ENCODE measurements around the gene PAIP2B. TPM values are rescaled to one million over a fixed set of nuclear protein-coding genes. Genes with fewer than 3 reads are reported as not detected.
A peak's percentile ranks its signal among the peaks of the same experiment; 100 is the strongest.

Gene PAIP2B
- total and polyA plus RNA-seq, 10 of the 15 experiments (the other 5 are each of a cell fraction or from before 2014, with no cell fraction given), result 0.06 to 0.79 (median 0.32) TPM

DNA sequence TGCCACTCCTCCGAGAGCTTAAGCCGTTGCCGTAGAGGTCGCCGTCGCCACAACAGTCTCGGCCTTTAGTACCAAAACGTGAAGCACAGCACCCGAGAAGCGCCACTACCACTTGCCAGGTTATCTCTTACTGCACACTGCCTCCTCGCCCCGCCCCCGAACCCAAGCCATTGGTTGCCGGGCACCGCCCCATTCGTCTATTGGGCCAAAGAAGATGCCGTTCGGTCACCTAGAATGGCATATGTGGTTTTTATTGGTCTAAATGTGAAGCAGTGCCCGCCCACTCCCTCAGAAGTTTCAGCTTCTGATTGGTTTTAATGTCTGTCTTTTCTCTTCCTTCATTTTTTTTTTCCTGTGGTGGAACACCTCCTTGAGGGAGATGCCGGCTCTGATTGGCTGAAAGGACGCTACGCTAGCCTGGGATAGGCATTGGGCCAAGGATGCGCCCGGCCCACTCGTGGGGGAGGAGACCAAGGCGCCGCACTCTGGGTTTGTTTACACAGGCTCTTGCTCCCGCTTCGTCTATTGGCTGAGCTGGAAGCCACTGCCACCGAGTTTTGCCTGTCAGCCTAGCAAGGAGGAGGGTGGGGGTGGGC, at the start of gene PAIP2B (continued):
- TF ChIP-seq, protein P1, sequence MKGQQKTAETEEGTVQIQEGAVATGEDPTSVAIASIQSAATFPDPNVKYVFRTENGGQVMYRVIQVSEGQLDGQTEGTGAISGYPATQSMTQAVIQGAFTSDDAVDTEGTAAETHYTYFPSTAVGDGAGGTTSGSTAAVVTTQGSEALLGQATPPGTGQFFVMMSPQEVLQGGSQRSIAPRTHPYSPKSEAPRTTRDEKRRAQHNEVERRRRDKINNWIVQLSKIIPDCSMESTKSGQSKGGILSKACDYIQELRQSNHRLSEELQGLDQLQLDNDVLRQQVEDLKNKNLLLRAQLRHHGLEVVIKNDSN (IDR thresholded peaks at IDR 0.05; ENCODE audit: borderline replicate concordance, extremely low read length, insufficient read depth, low read depth, low read length), result no peak
- TF ChIP-seq CHD1 (IDR thresholded peaks at IDR 0.05; ENCODE audit: low read depth, low read length) (no peak), CHD2 (IDR thresholded peaks at IDR 0.05; ENCODE audit: borderline replicate concordance, low read depth, low read length) (peak; percentile 95), ZNF622 (IDR thresholded peaks at IDR 0.05) (no peak), BACH1 (IDR thresholded peaks at IDR 0.05; ENCODE audit: borderline replicate concordance) (no peak), ETV6 (conservative IDR thresholded peaks at IDR 0.05 in 1 of 2, IDR thresholded peaks at IDR 0.05 in 1 of 2; ENCODE audit: borderline replicate concordance in 1 of 2, low read depth in 1 of 2) (no peak), SPI1 (IDR thresholded peaks at IDR 0.05; ENCODE audit: borderline replicate concordance, insufficient read depth, low read depth, low read length) (no peak), NR2C1 (IDR thresholded peaks at IDR 0.05) (no peak), NFIC (IDR thresholded peaks at IDR 0.05; ENCODE audit: low read depth, low read length) (no peak), BCL11A (IDR thresholded peaks at IDR 0.05; ENCODE audit: low read depth, low read length) (no peak), KAT2A (conservative IDR thresholded peaks at IDR 0.05; ENCODE audit: control insufficient read depth, low read depth, low read length) (no peak), EED (IDR thresholded peaks at IDR 0.05; ENCODE audit: low read depth) (no peak), HCFC1 (IDR thresholded peaks at IDR 0.05; ENCODE audit: low read length) (no peak), EP300 (IDR thresholded peaks at IDR 0.05; ENCODE audit: borderline replicate concordance in 1 of 2, control insufficient read depth in 1 of 2, low read depth in 2 of 2, low read length in 2 of 2) (no peak), PAX5 (IDR thresholded peaks at IDR 0.05; ENCODE audit: borderline replicate concordance, low read depth, low read length) (no peak), MYB (IDR thresholded peaks at IDR 0.05; ENCODE audit: borderline replicate concordance, low read depth, low read length) (no peak), RAD51 (IDR thresholded peaks at IDR 0.05) (no peak), MTA2 (IDR thresholded peaks at IDR 0.05; ENCODE audit: low read depth) (no peak)
- TF ChIP-seq, protein P2, sequence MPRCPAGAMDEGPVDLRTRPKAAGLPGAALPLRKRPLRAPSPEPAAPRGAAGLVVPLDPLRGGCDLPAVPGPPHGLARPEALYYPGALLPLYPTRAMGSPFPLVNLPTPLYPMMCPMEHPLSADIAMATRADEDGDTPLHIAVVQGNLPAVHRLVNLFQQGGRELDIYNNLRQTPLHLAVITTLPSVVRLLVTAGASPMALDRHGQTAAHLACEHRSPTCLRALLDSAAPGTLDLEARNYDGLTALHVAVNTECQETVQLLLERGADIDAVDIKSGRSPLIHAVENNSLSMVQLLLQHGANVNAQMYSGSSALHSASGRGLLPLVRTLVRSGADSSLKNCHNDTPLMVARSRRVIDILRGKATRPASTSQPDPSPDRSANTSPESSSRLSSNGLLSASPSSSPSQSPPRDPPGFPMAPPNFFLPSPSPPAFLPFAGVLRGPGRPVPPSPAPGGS (IDR thresholded peaks at IDR 0.05; ENCODE audit: borderline replicate concordance, insufficient read depth, low read depth, low read length, poor library complexity, severe bottlenecking), result no peak
- TF ChIP-seq, protein P3, sequence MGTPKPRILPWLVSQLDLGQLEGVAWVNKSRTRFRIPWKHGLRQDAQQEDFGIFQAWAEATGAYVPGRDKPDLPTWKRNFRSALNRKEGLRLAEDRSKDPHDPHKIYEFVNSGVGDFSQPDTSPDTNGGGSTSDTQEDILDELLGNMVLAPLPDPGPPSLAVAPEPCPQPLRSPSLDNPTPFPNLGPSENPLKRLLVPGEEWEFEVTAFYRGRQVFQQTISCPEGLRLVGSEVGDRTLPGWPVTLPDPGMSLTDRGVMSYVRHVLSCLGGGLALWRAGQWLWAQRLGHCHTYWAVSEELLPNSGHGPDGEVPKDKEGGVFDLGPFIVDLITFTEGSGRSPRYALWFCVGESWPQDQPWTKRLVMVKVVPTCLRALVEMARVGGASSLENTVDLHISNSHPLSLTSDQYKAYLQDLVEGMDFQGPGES (IDR thresholded peaks at IDR 0.05), result peak; percentile 95
- TF ChIP-seq, protein P4, sequence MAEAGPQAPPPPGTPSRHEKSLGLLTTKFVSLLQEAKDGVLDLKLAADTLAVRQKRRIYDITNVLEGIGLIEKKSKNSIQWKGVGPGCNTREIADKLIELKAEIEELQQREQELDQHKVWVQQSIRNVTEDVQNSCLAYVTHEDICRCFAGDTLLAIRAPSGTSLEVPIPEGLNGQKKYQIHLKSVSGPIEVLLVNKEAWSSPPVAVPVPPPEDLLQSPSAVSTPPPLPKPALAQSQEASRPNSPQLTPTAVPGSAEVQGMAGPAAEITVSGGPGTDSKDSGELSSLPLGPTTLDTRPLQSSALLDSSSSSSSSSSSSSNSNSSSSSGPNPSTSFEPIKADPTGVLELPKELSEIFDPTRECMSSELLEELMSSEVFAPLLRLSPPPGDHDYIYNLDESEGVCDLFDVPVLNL (IDR thresholded peaks at IDR 0.05; ENCODE audit: low read depth, low read length), result no peak
- TF ChIP-seq, protein P5, sequence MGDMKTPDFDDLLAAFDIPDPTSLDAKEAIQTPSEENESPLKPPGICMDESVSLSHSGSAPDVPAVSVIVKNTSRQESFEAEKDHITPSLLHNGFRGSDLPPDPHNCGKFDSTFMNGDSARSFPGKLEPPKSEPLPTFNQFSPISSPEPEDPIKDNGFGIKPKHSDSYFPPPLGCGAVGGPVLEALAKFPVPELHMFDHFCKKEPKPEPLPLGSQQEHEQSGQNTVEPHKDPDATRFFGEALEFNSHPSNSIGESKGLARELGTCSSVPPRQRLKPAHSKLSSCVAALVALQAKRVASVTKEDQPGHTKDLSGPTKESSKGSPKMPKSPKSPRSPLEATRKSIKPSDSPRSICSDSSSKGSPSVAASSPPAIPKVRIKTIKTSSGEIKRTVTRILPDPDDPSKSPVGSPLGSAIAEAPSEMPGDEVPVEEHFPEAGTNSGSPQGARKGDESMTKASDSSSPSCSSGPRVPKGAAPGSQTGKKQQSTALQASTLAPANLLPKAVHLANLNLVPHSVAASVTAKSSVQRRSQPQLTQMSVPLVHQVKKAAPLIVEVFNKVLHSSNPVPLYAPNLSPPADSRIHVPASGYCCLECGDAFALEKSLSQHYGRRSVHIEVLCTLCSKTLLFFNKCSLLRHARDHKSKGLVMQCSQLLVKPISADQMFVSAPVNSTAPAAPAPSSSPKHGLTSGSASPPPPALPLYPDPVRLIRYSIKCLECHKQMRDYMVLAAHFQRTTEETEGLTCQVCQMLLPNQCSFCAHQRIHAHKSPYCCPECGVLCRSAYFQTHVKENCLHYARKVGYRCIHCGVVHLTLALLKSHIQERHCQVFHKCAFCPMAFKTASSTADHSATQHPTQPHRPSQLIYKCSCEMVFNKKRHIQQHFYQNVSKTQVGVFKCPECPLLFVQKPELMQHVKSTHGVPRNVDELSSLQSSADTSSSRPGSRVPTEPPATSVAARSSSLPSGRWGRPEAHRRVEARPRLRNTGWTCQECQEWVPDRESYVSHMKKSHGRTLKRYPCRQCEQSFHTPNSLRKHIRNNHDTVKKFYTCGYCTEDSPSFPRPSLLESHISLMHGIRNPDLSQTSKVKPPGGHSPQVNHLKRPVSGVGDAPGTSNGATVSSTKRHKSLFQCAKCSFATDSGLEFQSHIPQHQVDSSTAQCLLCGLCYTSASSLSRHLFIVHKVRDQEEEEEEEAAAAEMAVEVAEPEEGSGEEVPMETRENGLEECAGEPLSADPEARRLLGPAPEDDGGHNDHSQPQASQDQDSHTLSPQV (IDR thresholded peaks at IDR 0.05), result no peak
